ENCODE measurements around the gene PIEZO2.

The PIEZO2 gene

GRCh38 chr18:10939822-10940221, 209.5 kb downstream of the PIEZO2 start:
- H3K4me3 ChIP-seq (replicated peaks; ENCODE audit: insufficient read depth, low read length): no peak overlapping the region
- no peaks in the 10 kb centered on the region for H3K27me3 ChIP-seq (ENCODE audit: insufficient read depth, poor library complexity, severe bottlenecking)
- H3K27ac ChIP-seq (replicated peaks): no peak overlapping the region
- DNase-seq (ENCODE audit: low read depth in 1 of 2, low spot score in 1 of 2): no peak
- TF ChIP-seq POLR2AphosphoS5 (IDR thresholded peaks at IDR 0.05; ENCODE audit: low read depth) (no peak), REST (IDR thresholded peaks at IDR 0.05; ENCODE audit: insufficient replicate concordance, low read depth) (no peak), SPI1 (IDR thresholded peaks at IDR 0.05; ENCODE audit: borderline replicate concordance, low read depth) (no peak), GABPA (IDR thresholded peaks at IDR 0.05; ENCODE audit: low read depth) (no peak), CTCF (IDR thresholded peaks at IDR 0.05; ENCODE audit: insufficient read depth, low read length) (no peak)

- DNase-seq (ENCODE audit: low read depth in 1 of 2, low spot score in 1 of 2): no peak
- Histone ChIP-seq H3K4me3 (replicated peaks; ENCODE audit: insufficient read depth, low read length) (no peak overlapping the region), H3K27ac (replicated peaks) (no peak overlapping the region), H3K27me3 (ENCODE audit: insufficient read depth, poor library complexity, severe bottlenecking) (no peaks in the 10 kb centered on the region)
- TF ChIP-seq POLR2AphosphoS5 (IDR thresholded peaks at IDR 0.05; ENCODE audit: low read depth): no peak
- TF ChIP-seq GABPA (IDR thresholded peaks at IDR 0.05; ENCODE audit: low read depth): no peak
- no peak for TF ChIP-seq CTCF (IDR thresholded peaks at IDR 0.05; ENCODE audit: insufficient read depth, low read length)
- TF ChIP-seq SPI1 (IDR thresholded peaks at IDR 0.05; ENCODE audit: borderline replicate concordance, low read depth): no peak
- no peak for TF ChIP-seq REST (IDR thresholded peaks at IDR 0.05; ENCODE audit: insufficient replicate concordance, low read depth)
These were observed 211.4 kb downstream of the PIEZO2 start for GRCh38 chr18:10937743-10938640.

- no peak for DNase-seq (ENCODE audit: low read depth in 1 of 2, low spot score in 1 of 2)
- no peak overlapping the region for H3K4me3 ChIP-seq (replicated peaks; ENCODE audit: insufficient read depth, low read length)
These were observed 213.0 kb downstream of the PIEZO2 start for GRCh38 chr18:10936176-10937053.

More at GRCh38 chr18:10936176-10937053, 213.0 kb downstream of the PIEZO2 start:
- H3K27ac ChIP-seq (replicated peaks): no peak overlapping the region
- TF ChIP-seq REST (IDR thresholded peaks at IDR 0.05; ENCODE audit: insufficient replicate concordance, low read depth): no peak
- TF ChIP-seq POLR2AphosphoS5 (IDR thresholded peaks at IDR 0.05; ENCODE audit: low read depth): no peak
- no peak for TF ChIP-seq CTCF (IDR thresholded peaks at IDR 0.05; ENCODE audit: insufficient read depth, low read length)
- no peak for TF ChIP-seq SPI1 (IDR thresholded peaks at IDR 0.05; ENCODE audit: borderline replicate concordance, low read depth)
- TF ChIP-seq GABPA (IDR thresholded peaks at IDR 0.05; ENCODE audit: low read depth): no peak
- H3K27me3 ChIP-seq (ENCODE audit: insufficient read depth, poor library complexity, severe bottlenecking): no peaks in the 10 kb centered on the region
